Stimulated activated naive CD8-positive, alpha-beta T cell treated with anti-CD3 and anti-CD28 coated beads, Interleukin-15, Interleukin-2, amounts not matched to agents 100 ng/mL and 50 ng/mL, for 24 hours (primary cell): ENCODE results near the gene GORASP2.

ENCODE experiments used
- H3K27ac Mint-ChIP-seq: one replicate; pipeline ENCODE4 v1.8.0; 2021; ENCODE audit warnings: mild to moderate bottlenecking, mixed read lengths
- H3K27me3 Mint-ChIP-seq: one replicate; pipeline ENCODE4 v1.8.0; 2021; ENCODE audit warnings: mixed read lengths
- H3K36me3 Mint-ChIP-seq: one replicate; pipeline ENCODE4 v1.8.0; 2021; ENCODE audit warnings: low read depth, mixed read lengths
- H3K4me1 Mint-ChIP-seq: one replicate; pipeline ENCODE4 v1.8.0; 2021; ENCODE audit warnings: low read depth, mixed read lengths
- H3K4me3 Mint-ChIP-seq: one replicate; pipeline ENCODE4 v1.8.0; 2021; ENCODE audit warnings: mild to moderate bottlenecking, mixed read lengths
- H3K9me3 Mint-ChIP-seq: one replicate; pipeline ENCODE4 v1.8.0; 2021; ENCODE audit warnings: mixed read lengths

The GORASP2 gene

DNA sequence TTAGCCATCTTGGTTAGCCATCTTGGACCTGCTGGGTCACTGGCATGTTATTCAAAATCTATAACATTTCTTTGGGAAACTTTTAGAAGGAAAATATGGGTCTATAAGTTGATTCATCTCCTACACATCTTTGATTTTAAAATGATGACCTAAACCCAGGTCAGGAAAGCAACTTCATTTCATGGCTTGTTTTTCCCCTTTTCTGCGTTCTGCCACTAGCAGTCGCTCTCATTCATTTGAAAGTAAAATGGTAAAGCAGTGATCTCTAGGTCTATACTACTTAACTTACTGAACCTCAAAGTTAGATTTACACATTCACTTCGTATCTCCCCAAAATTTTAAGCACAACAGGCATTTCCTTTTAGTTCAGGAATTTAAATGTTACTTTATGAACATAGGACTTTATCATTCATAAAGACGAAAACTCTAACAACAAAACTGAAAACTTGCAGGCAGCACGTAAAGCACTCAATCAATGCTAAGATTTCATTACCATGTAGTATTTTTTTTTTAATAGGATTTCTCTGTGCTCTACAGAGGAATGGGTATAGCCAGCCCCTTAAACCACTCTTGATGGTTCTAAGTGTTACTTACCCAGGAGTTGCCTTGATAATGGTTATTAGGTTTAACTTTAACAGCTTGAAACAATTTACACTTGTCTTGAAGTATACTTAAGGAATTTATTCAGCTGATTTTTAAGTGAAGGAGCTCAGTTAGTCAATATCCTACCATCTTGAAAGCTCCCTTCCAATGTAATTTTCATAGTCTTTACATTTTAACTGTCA lies 62.5 kb downstream of the GORASP2 start:
- no peak overlapping the region for H3K27ac Mint-ChIP-seq
- H3K4me1 Mint-ChIP-seq = no peaks in the 10 kb centered on the region
- peaks cover 32% of the 10 kb centered on the region for H3K36me3 Mint-ChIP-seq
- no peak overlapping the region for H3K4me3 Mint-ChIP-seq
- H3K9me3 Mint-ChIP-seq = no peaks in the 10 kb centered on the region
- H3K27me3 Mint-ChIP-seq = no peaks in the 10 kb centered on the region

- Mint-ChIP-seq H3K27me3 (no peaks in the 10 kb centered on the region), H3K4me3 (no peak overlapping the region), H3K36me3 (peaks cover 57% of the 10 kb centered on the region), H3K27ac (no peak overlapping the region), H3K9me3 (no peaks in the 10 kb centered on the region), H3K4me1 (no peaks in the 10 kb centered on the region)
These were observed 67.3 kb downstream of the GORASP2 start for GRCh38 chr2:170996316-170996715.

- Mint-ChIP-seq H3K4me1 (no peaks in the 10 kb centered on the region), H3K27ac (peak overlapping the region; percentile 24), H3K4me3 (no peak overlapping the region), H3K9me3 (no peaks in the 10 kb centered on the region), H3K36me3 (peaks cover 50% of the 10 kb centered on the region), H3K27me3 (no peaks in the 10 kb centered on the region)
These were observed 69.0 kb downstream of the GORASP2 start for GRCh38 chr2:170997893-170998597.

- Mint-ChIP-seq H3K36me3 (peaks cover 49% of the 10 kb centered on the region), H3K27me3 (no peaks in the 10 kb centered on the region), H3K27ac (no peak overlapping the region), H3K9me3 (no peaks in the 10 kb centered on the region), H3K4me1 (peaks cover 8% of the 10 kb centered on the region), H3K4me3 (no peak overlapping the region)
These were observed 70.6 kb downstream of the GORASP2 start for GRCh38 chr2:170999654-171000053.

- Mint-ChIP-seq H3K27ac (peak overlapping the region; percentile 64), H3K36me3 (peaks cover 65% of the 10 kb centered on the region)
These were observed 75.3 kb downstream of the GORASP2 start for GRCh38 chr2:171004363-171004762.

GRCh38 chr2:171004833-171005232 lies 75.8 kb downstream of the GORASP2 start:
- peak overlapping the region; percentile 64 for H3K27ac Mint-ChIP-seq

More at GRCh38 chr2:171004363-171004762, 75.3 kb downstream of the GORASP2 start:
- Mint-ChIP-seq H3K9me3 (no peaks in the 10 kb centered on the region), H3K27me3 (no peaks in the 10 kb centered on the region), H3K4me3 (no peak overlapping the region), H3K4me1 (peaks cover 24% of the 10 kb centered on the region)

GRCh38 chr2:171008550-171009205 lies 79.6 kb downstream of the GORASP2 start:
- Mint-ChIP-seq H3K36me3 (peaks cover 67% of the 10 kb centered on the region), H3K4me3 (no peak overlapping the region), H3K27me3 (no peaks in the 10 kb centered on the region), H3K27ac (no peak overlapping the region), H3K9me3 (no peaks in the 10 kb centered on the region), H3K4me1 (peaks cover 20% of the 10 kb centered on the region)

More at GRCh38 chr2:171004833-171005232, 75.8 kb downstream of the GORASP2 start:
- Mint-ChIP-seq H3K4me1 (peaks cover 24% of the 10 kb centered on the region), H3K9me3 (no peaks in the 10 kb centered on the region), H3K36me3 (peaks cover 68% of the 10 kb centered on the region), H3K4me3 (peak overlapping the region; percentile 12), H3K27me3 (no peaks in the 10 kb centered on the region)

DNA sequence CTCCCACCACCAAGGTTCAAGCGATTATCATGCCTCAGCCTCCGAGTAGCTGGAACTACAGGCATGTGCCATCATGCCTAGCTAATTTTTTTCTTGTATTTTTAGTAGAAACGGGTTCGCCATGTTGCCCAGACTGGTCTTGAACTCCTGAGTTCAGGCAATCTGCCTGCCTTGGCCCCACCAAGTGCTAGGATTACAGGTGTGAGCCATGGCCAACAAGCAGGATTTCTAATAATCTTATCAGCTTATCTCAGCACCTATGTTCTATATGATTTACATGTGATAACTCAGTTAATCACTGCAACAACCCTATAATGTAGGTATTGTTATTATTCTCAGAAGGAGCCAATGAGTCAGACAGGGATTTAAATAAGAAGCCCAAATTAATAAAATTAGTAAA lies 80.3 kb downstream of the GORASP2 start:
- Mint-ChIP-seq H3K9me3 (no peaks in the 10 kb centered on the region), H3K27ac (no peak overlapping the region), H3K36me3 (peaks cover 69% of the 10 kb centered on the region), H3K4me3 (no peak overlapping the region), H3K4me1 (peaks cover 18% of the 10 kb centered on the region), H3K27me3 (no peaks in the 10 kb centered on the region)

GRCh38 chr2:171013851-171014250 lies 84.8 kb downstream of the GORASP2 start:
- Mint-ChIP-seq H3K9me3 (no peaks in the 10 kb centered on the region), H3K4me3 (no peak overlapping the region), H3K4me1 (peaks cover 15% of the 10 kb centered on the region), H3K27me3 (no peaks in the 10 kb centered on the region), H3K36me3 (peaks cover 55% of the 10 kb centered on the region), H3K27ac (peak overlapping the region; percentile 21)

- H3K4me1 Mint-ChIP-seq = peaks cover 20% of the 10 kb centered on the region
- H3K27me3 Mint-ChIP-seq = no peaks in the 10 kb centered on the region
- no peaks in the 10 kb centered on the region for H3K9me3 Mint-ChIP-seq
- peaks cover 50% of the 10 kb centered on the region for H3K36me3 Mint-ChIP-seq
- no peak overlapping the region for H3K4me3 Mint-ChIP-seq
- no peak overlapping the region for H3K27ac Mint-ChIP-seq
These were observed 87.1 kb downstream of the GORASP2 start for GRCh38 chr2:171016125-171016524.
